ENCODE data around the gene KCNQ5.

The KCNQ5 gene

GRCh38 chr6:72940265-72940664 is 318.4 kb downstream of the KCNQ5 start:
- Histone ChIP-seq H3K79me2 (ENCODE audit: control insufficient read depth, low read length) (no peaks in the 10 kb centered on the region; the same call in 1 of the 2 replicates), H3K36me3 (ENCODE audit: control insufficient read depth, low read length) (no peaks in the 10 kb centered on the region), H3K4me3 (ENCODE audit: low read length) (no peak overlapping the region), H3K9me3 (ENCODE audit: control insufficient read depth, insufficient read depth, low read length) (no peaks in the 10 kb centered on the region), H3F3A (ENCODE audit: control insufficient read depth, insufficient read depth) (no peaks in the 10 kb centered on the region), H3K4me2 (ENCODE audit: low read length) (no peak overlapping the region), H4K20me1 (ENCODE audit: control insufficient read depth, insufficient read depth, low read depth, low read length) (no peaks in the 10 kb centered on the region), H3K27ac (ENCODE audit: low read depth, low read length) (no peak overlapping the region), H3K4me1 (ENCODE audit: control insufficient read depth, low read length) (no peaks in the 10 kb centered on the region), H3K9me2 (replicated peaks; ENCODE audit: control insufficient read depth, low read length) (no peaks in the 10 kb centered on the region), H3K27me3 (ENCODE audit: control insufficient read depth, low read length) (no peaks in the 10 kb centered on the region)
- TF ChIP-seq, protein P1, sequence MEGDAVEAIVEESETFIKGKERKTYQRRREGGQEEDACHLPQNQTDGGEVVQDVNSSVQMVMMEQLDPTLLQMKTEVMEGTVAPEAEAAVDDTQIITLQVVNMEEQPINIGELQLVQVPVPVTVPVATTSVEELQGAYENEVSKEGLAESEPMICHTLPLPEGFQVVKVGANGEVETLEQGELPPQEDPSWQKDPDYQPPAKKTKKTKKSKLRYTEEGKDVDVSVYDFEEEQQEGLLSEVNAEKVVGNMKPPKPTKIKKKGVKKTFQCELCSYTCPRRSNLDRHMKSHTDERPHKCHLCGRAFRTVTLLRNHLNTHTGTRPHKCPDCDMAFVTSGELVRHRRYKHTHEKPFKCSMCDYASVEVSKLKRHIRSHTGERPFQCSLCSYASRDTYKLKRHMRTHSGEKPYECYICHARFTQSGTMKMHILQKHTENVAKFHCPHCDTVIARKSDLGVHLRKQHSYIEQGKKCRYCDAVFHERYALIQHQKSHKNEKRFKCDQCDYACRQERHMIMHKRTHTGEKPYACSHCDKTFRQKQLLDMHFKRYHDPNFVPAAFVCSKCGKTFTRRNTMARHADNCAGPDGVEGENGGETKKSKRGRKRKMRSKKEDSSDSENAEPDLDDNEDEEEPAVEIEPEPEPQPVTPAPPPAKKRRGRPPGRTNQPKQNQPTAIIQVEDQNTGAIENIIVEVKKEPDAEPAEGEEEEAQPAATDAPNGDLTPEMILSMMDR (IDR thresholded peaks at IDR 0.05; ENCODE audit: low read depth, low read length, poor library complexity, severe bottlenecking), result no peak
- TF ChIP-seq EZH2phosphoT487 (IDR thresholded peaks at IDR 0.05; ENCODE audit: borderline replicate concordance, low read length), result no peak

DNA sequence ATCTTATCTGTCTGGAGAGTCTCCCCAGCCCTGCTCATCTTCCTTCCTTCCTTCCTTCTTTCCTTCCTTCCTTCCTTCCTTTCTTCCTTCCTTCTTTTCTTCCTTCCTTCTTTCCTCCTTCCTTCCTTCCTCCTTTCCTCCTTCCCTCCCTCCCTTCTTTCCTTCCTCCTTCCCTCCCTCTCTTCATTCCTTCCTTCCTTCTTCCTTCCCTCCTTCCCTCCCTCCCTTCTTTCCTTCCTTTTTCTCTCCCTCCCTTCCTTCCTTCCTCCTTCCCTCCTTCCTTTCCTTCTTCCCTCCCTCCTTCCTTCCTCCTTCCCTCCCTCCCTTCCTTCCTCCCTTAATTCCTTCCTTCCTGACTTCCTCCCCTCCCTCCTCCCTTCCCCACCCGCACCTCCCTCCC is 319.4 kb downstream of the KCNQ5 start:
- H3K9me3 ChIP-seq (ENCODE audit: control insufficient read depth, insufficient read depth, low read length), result no peaks in the 10 kb centered on the region
- TF ChIP-seq, protein P1 (IDR thresholded peaks at IDR 0.05; ENCODE audit: low read depth, low read length, poor library complexity, severe bottlenecking), result no peak
- TF ChIP-seq EZH2phosphoT487 (IDR thresholded peaks at IDR 0.05; ENCODE audit: borderline replicate concordance, low read length), result no peak
- H4K20me1 ChIP-seq (ENCODE audit: control insufficient read depth, insufficient read depth, low read depth, low read length), result no peaks in the 10 kb centered on the region
- no peak overlapping the region for H3K4me3 ChIP-seq (ENCODE audit: low read length)
- H3K79me2 ChIP-seq (ENCODE audit: control insufficient read depth, low read length), result no peaks in the 10 kb centered on the region; the same call in 1 of the 2 replicates
- H3K9me2 ChIP-seq (replicated peaks; ENCODE audit: control insufficient read depth, low read length), result no peaks in the 10 kb centered on the region
- no peak overlapping the region for H3K4me2 ChIP-seq (ENCODE audit: low read length)
- H3F3A ChIP-seq (ENCODE audit: control insufficient read depth, insufficient read depth), result no peaks in the 10 kb centered on the region
- H3K27ac ChIP-seq (ENCODE audit: low read depth, low read length), result no peak overlapping the region
- H3K4me1 ChIP-seq (ENCODE audit: control insufficient read depth, low read length), result no peaks in the 10 kb centered on the region
- H3K36me3 ChIP-seq (ENCODE audit: control insufficient read depth, low read length), result no peaks in the 10 kb centered on the region
- H3K27me3 ChIP-seq (ENCODE audit: control insufficient read depth, low read length), result no peaks in the 10 kb centered on the region

GRCh38 chr6:72941751-72942150 is 319.9 kb downstream of the KCNQ5 start:
- no peak overlapping the region for H3K4me3 ChIP-seq (ENCODE audit: low read length)
- no peaks in the 10 kb centered on the region for H4K20me1 ChIP-seq (ENCODE audit: control insufficient read depth, insufficient read depth, low read depth, low read length)
- no peaks in the 10 kb centered on the region; the same call in 1 of the 2 replicates for H3K79me2 ChIP-seq (ENCODE audit: control insufficient read depth, low read length)
- H3F3A ChIP-seq (ENCODE audit: control insufficient read depth, insufficient read depth), result no peaks in the 10 kb centered on the region
- no peaks in the 10 kb centered on the region for H3K9me3 ChIP-seq (ENCODE audit: control insufficient read depth, insufficient read depth, low read length)
- H3K4me2 ChIP-seq (ENCODE audit: low read length), result no peak overlapping the region
- no peak overlapping the region for H3K27ac ChIP-seq (ENCODE audit: low read depth, low read length)
- H3K36me3 ChIP-seq (ENCODE audit: control insufficient read depth, low read length), result no peaks in the 10 kb centered on the region
- H3K27me3 ChIP-seq (ENCODE audit: control insufficient read depth, low read length), result no peaks in the 10 kb centered on the region
- no peaks in the 10 kb centered on the region for H3K9me2 ChIP-seq (replicated peaks; ENCODE audit: control insufficient read depth, low read length)
- H3K4me1 ChIP-seq (ENCODE audit: control insufficient read depth, low read length), result no peaks in the 10 kb centered on the region
- TF ChIP-seq EZH2phosphoT487 (IDR thresholded peaks at IDR 0.05; ENCODE audit: borderline replicate concordance, low read length), result no peak
- TF ChIP-seq, protein P1 (IDR thresholded peaks at IDR 0.05; ENCODE audit: low read depth, low read length, poor library complexity, severe bottlenecking), result no peak

All from DOHH2 (cell line).